Bronchial epithelial cell (primary cell): ENCODE measurements around the gene LTB4R2. TPM values are rescaled to one million over a fixed set of nuclear protein-coding genes. Genes with fewer than 3 reads are reported as not detected.

Experiments
- DNase-seq: peaks from one replicate; pipeline ENCODE4 v3.0.0-alpha.2; 2010; ENCODE audit warnings: low read depth
- FAIRE-seq: peaks from 2 replicates; lab custom pipeline; 2011; peaks lifted over from hg19 to GRCh38; lab: Jason Lieb, UNC
- H3K27me3 ChIP-seq: 2 replicates; pipeline ENCODE4 v1.5.1; 2011; ENCODE audit warnings: low read length; ENCODE audit not compliant: control insufficient read depth, insufficient read depth
- H3K36me3 ChIP-seq: 2 replicates; pipeline ENCODE4 v1.5.1; 2011; ENCODE audit warnings: low read length; ENCODE audit not compliant: control insufficient read depth, insufficient read depth
- H3K4me3 ChIP-seq: 2 replicates; pipeline ENCODE4 v1.5.1; 2011; ENCODE audit warnings: mild to moderate bottlenecking, low read depth, low read length, control low read depth
- total RNA-seq: library from RNA; depleted of rRNA; stranded (reverse); fragments of >200 nt; gene quantifications from 2 replicates; pipeline ENCODE4 v1.2.1, GENCODE V29; 2014
- TF ChIP-seq, protein P1 (sequence below): IDR thresholded peaks from 2 replicates; pipeline ENCODE4 v1.5.1; 2011; ENCODE audit warnings: mild to moderate bottlenecking, moderate library complexity, low read length, control low read depth, inconsistent platforms; ENCODE audit not compliant: insufficient read depth, severe bottlenecking

LTB4R2 gene, protein sequence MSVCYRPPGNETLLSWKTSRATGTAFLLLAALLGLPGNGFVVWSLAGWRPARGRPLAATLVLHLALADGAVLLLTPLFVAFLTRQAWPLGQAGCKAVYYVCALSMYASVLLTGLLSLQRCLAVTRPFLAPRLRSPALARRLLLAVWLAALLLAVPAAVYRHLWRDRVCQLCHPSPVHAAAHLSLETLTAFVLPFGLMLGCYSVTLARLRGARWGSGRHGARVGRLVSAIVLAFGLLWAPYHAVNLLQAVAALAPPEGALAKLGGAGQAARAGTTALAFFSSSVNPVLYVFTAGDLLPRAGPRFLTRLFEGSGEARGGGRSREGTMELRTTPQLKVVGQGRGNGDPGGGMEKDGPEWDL
- 10.5 and 17.4 TPM in 2 replicates for total RNA-seq

DNA sequence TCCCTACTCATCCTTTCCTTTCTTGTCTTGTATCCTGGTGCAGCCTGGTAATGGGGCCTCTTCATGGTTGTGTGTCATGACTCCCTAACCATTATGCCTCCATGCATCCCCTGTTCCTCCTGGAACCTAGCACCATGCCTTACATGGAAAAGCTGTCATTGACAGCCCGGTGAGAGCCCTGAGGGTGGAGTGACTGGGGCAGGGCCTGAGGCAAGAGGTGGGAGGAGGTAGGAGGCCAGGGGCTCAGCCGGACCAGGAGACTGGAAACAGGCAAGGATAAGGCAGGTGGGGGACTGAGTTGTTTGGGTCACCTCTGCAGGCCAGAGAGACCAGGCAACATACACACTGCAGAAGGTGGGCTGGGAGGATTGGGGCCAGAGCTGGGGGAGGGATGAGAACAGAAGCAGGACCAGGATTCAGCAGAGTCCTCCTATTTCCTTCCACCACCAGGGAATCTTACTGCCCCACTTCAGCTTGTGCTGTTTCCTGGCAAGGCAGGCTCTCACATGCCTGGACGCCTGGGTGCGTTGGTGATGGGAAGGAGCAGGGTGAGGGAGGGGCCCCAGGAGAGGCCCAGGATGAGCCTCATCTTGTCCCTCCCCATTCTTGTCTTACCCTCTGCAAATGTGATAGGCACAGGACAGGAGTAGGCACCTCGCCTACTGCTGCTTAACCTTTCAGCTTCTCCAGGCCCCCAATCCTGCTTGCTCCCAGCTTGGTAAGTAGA lies at the start of gene LTB4R2:
Gene LTB4R2, plus strand, starts transcription at position 603 of the 727 bp plus-strand sequence. CDS start 525 bp downstream, outside the sequence.
- Histone ChIP-seq H3K36me3 (peaks cover 16% of the 10 kb centered on the region), H3K27me3 (no peaks in the 10 kb centered on the region), H3K4me3 (peak within 1 kb of the TSS; percentile 28)
- FAIRE-seq, result peak; percentile 99
- peak; percentile 82 for DNase-seq
- TF ChIP-seq, protein P1, sequence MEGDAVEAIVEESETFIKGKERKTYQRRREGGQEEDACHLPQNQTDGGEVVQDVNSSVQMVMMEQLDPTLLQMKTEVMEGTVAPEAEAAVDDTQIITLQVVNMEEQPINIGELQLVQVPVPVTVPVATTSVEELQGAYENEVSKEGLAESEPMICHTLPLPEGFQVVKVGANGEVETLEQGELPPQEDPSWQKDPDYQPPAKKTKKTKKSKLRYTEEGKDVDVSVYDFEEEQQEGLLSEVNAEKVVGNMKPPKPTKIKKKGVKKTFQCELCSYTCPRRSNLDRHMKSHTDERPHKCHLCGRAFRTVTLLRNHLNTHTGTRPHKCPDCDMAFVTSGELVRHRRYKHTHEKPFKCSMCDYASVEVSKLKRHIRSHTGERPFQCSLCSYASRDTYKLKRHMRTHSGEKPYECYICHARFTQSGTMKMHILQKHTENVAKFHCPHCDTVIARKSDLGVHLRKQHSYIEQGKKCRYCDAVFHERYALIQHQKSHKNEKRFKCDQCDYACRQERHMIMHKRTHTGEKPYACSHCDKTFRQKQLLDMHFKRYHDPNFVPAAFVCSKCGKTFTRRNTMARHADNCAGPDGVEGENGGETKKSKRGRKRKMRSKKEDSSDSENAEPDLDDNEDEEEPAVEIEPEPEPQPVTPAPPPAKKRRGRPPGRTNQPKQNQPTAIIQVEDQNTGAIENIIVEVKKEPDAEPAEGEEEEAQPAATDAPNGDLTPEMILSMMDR, result no peak

DNA sequence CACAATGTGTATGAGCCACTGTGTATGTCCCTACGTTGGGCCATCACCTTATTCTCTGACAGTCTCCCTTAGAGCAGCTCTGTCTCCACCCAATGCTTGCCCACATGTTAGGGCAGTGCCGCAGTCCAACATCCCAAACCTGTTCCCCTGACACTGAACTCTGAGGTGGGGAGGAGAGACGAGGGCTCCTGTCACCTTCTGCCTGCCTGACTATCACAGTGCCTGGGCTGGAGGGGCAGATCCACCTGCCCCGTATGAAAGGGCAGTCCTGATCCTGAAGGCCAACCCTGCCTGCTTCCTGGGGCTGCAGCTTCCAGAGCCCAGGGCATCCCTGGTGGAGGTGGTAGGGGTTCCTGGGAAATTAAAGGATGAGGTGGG lies 49.2 kb upstream of the LTB4R2 start:
- TF ChIP-seq, protein P1, result no peak
- Histone ChIP-seq H3K4me3 (peak overlapping the region; percentile 29), H3K27me3 (no peaks in the 10 kb centered on the region), H3K36me3 (peaks cover 20% of the 10 kb centered on the region)
- FAIRE-seq (no peak), DNase-seq (no peak)

DNA sequence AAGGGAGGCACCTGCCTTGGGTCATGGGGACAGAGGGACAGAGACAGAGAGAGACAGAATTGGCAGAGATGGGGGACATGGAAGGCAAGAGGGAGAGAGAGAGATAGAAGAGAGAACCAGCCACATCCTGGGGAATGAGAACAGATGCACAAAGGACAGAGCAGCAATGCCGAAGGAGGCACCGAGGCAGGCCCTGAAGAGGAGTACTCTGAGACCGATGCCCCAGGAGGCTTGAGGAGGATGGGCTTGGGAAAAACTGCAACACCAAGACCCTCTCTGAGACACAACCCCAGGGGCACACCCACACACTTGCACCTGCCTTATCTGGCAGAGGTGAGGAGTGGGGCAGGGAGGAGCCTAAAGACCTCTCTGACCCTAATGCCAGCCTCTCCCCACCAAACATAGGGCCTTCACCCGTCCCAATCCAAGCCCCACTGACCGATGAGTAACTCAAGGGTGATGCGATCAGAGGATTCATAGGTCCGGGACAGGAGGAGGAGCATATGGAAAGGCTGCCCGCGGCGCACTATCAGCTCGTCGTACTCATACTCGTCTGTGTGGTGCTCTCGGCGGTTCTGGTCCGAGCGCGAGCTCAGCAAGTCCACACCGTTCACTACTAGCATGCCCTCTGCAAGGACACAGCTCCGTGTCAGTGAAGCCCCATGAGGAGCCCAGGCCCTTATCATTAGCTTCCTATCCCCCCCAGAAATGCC lies 48.5 kb upstream of the LTB4R2 start:
- peaks cover 22% of the 10 kb centered on the region for H3K36me3 ChIP-seq

DNA sequence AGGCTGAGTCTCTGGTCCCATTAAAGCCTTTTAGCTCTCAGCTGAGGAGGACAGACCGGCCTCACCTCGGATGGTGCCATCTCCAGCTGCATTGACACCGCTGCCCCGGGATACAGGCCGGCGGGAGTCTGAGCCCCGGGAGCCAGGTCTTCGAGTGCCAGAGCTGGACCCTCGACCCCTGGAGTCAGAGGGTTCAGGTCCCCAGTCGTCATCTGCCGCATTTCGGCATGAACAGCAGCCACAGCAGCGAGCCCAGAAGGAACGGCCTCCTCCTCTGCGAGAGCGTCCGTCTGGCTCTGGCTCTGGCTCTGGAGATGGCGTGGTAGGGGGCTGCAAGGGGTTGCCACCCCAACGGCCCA lies 48.0 kb upstream of the LTB4R2 start:
- no peaks in the 10 kb centered on the region for H3K27me3 ChIP-seq
- no peak for FAIRE-seq
- peak overlapping the region; percentile 29 for H3K4me3 ChIP-seq
- TF ChIP-seq, protein P1, result no peak
- DNase-seq, result no peak
- peaks cover 27% of the 10 kb centered on the region for H3K36me3 ChIP-seq

More for the DNA sequence above, 48.5 kb upstream of the LTB4R2 start:
- DNase-seq, result no peak
- FAIRE-seq, result no peak
- Histone ChIP-seq H3K4me3 (peak overlapping the region; percentile 29), H3K27me3 (no peaks in the 10 kb centered on the region)
- TF ChIP-seq, protein P1, result no peak

DNA sequence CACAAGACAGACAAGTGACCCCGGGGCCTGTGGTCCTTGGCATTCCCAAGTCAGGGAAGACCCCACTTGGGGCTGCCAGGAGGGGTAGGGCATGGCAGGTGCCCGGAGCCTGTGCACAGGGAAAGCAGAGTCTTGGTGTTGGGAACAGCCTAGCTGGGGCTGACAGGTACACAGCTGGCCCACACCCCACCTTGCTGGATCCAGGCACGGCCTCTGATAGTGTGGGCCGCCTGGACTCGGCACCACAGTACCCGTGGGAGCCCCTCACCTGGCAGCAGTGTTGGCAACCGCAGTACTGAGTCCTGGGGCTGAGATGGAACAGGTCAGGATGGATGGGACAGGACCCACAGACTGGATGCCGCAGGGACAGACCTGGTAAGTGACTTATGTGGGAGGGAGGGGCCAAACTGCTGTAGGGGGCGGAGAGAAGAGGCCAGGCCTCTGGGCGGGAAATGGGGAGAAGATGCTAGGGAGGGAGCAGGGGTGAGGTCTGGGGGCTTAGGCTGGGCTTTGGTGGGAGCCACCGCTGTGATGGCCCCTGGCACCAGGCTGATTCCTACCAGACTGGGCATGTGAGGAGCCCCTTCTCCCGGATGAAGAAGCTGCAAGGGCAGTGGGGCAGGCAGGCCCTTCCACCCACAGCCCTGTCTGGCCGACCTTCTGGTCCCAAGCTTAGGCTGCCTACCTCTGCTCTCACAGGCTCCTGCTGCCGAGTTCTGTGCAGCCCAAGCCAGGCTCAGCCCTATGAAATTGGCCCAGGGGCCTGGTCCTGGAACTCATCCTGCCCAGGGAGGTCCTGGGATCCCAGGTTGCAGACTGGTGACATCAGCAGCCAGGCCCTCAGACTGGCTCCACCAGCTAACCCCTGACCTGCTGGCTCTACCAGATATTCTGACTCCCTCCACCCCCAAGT lies 46.9 kb upstream of the LTB4R2 start, which contains the start of gene TGM1:
Gene TGM1, minus strand, starts transcription at position 357 of the 913 bp plus-strand sequence. CDS start 825 bp downstream, outside the sequence.
- H3K36me3 ChIP-seq, result peaks cover 32% of the 10 kb centered on the region
- TF ChIP-seq, protein P1, result no peak
- H3K27me3 ChIP-seq, result no peaks in the 10 kb centered on the region
- H3K4me3 ChIP-seq, result peak within 1 kb of the TSS; percentile 29
- FAIRE-seq, result no peak
- DNase-seq, result peak; percentile 22
